HG02840 (cell line): Measurements from ENCODE around the gene NCF4.

Source experiments
- ATAC-seq: cut with Tn5 transposase; IDR thresholded peaks from one replicate; pipeline ENCODE4 v1.9.1; 2021; ENCODE audit warnings: mild to moderate bottlenecking, moderate library complexity, moderate number of reproducible peaks; ENCODE audit not compliant: unreplicated experiment, low FRiP score

The NCF4 gene

GRCh38 chr22:36863979-36864378 lies 3.2 kb downstream of the NCF4 start:
- no peak for ATAC-seq

DNA sequence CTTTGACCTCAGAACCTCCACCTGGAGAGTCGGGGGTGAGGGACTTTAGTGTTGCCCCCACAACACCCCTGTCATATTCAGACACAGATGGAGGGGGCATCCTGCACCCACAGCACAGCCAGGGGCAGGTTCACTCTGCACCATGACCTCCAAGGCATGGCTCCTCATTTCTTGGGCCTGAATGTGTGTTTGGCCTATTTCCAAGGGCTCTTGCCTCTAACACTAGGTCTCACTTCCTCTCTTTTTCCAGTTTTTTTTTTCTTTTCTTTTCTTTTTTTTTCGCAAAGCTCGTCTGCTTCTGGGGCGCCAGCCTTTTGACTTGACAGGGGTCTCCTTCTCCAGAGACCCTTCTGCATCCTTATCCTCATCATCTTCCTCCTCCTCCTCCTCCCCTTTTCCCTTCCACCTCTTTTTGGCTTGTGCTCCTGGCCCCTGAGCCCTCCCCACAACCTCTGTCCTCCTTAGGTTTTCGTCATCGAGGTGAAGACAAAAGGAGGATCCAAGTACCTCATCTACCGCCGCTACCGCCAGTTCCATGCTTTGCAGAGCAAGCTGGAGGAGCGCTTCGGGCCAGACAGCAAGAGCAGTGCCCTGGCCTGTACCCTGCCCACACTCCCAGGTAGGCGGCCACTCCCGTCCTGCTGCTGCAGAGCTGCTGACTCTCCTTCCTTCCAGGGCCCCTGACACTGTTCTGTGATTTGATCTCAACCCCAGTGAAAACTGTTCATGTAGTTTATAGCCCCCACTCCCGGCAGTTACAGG lies 3.8 kb downstream of the NCF4 start:
- ATAC-seq, result no peak

DNA sequence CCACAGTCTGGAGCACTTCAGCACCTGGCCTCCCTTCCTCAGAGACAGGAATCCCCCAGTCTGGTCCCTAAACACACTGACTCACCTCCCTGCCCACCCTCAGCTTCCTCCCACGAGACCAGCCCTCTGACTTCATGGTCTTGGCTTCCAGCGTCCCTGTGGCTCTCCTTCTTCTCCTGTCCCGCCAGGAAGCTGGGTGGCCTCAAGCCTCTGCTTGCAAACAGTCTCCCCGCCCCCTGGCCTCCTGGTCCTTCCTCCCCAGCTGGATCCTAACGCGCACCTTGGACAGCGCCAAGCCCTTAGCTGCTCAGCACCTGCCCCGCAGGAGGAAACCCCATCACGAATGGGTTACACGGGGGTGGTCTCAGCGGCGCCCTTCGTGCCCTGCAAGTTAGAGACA lies 4.5 kb downstream of the NCF4 start:
- ATAC-seq, result no peak

- no peak for ATAC-seq
Observed at GRCh38 chr22:36867695-36868094, 6.9 kb downstream of the NCF4 start.

- no peak for ATAC-seq
Observed at GRCh38 chr22:36868546-36869181, 7.9 kb downstream of the NCF4 start.

DNA sequence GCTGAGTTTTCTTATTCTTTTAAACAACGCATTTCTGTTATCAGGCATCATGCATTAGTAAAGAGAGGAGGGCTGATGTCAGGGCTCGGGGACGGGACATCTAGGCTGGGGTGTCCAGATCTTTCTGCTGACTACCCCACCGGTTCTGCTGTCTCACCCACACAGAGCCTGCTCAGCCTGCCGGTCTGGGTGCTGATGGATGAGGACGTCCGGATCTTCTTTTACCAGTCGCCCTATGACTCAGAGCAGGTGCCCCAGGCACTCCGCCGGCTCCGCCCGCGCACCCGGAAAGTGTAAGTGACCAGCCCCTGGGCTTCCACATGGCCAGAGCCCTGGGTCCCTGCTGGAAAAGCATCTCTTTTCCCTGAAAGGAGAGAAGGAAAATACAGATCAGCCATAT lies 9.4 kb downstream of the NCF4 start:
- no peak for ATAC-seq

DNA sequence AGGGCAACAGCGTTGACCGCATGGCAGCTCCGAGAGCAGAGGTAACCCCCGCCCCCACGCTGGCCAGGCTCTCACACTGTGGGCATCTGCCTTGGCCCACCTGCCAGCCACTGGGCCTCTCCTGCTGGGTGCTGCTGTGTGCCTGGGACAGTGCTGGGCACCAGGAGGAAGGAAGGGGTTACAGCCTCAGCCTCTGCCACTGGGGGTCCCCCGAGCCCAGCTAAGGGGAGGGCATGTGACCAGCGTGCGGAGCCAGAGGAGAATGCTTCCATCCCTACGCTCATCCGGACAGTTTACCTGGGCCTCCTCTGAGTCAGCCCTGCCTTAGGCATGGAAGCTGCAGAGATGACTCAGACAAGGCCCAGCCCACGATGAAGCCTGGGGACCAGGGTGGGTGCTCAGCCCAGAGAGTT lies 10.9 kb downstream of the NCF4 start:
- no peak for ATAC-seq

DNA sequence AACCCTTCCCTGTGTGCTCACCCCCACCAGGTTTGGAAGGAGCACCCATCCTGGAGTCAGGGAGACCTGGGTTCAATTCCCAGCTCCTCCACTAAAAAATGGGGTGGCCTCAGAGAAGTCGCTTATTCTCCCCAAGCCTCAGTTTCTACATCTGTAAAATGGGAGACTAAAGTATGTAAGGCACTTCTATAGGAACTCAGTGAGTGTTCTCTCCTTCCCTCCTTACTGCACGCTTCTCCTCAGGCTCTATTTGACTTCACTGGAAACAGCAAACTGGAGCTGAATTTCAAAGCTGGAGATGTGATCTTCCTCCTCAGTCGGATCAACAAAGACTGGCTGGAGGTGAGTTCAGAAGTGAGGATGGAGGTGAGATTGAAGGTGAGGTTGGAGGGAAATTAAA lies 11.3 kb downstream of the NCF4 start:
- no peak for ATAC-seq

GRCh38 chr22:36872866-36873498 lies 12.2 kb downstream of the NCF4 start:
- no peak for ATAC-seq

- peak; percentile 86 for ATAC-seq
Observed at GRCh38 chr22:36873614-36874308, 13.0 kb downstream of the NCF4 start.

- ATAC-seq, result no peak
Observed at GRCh38 chr22:36874309-36874696, 13.5 kb downstream of the NCF4 start.

- no peak for ATAC-seq
Observed at GRCh38 chr22:36874736-36875135, 13.9 kb downstream of the NCF4 start.

DNA sequence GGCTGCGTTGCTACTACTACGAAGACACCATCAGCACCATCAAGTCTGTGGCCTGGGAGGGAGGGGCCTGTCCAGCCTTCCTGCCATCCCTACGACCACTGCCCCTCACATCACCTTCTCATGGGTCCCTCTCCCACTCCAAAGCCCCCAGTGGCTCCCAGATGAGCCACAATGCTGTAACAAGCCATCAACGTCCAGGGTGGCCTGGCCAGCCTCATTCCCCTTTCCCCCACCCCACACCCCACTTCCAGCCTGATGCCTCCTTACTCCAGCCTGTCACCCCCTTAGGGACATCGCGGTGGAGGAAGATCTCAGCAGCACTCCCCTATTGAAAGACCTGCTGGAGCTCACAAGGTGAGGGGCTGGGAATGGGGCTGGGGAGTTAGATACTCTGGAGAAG lies 14.9 kb downstream of the NCF4 start:
- no peak for ATAC-seq

DNA sequence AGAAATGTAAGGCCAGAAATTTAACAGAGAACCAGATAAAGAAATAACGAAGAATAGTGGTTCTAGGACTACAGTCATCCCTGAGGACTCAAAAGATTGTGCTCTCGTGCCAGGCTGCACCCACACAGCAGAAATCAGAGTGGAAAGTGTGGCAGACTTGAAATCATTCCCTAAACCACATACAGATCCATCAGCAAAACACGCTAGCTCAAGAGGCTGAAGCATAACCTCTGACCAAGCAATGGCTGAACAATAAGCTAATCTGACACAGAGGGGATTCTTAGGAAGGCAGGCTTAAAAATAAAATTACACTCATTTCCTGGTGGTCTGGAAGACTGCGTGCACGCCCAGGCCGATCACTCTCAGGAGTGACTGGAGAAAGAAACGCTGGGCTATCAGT lies 19.0 kb downstream of the NCF4 start:
- ATAC-seq, result no peak

- no peak for ATAC-seq
Observed at GRCh38 chr22:36881504-36882245, 20.9 kb downstream of the NCF4 start.

DNA sequence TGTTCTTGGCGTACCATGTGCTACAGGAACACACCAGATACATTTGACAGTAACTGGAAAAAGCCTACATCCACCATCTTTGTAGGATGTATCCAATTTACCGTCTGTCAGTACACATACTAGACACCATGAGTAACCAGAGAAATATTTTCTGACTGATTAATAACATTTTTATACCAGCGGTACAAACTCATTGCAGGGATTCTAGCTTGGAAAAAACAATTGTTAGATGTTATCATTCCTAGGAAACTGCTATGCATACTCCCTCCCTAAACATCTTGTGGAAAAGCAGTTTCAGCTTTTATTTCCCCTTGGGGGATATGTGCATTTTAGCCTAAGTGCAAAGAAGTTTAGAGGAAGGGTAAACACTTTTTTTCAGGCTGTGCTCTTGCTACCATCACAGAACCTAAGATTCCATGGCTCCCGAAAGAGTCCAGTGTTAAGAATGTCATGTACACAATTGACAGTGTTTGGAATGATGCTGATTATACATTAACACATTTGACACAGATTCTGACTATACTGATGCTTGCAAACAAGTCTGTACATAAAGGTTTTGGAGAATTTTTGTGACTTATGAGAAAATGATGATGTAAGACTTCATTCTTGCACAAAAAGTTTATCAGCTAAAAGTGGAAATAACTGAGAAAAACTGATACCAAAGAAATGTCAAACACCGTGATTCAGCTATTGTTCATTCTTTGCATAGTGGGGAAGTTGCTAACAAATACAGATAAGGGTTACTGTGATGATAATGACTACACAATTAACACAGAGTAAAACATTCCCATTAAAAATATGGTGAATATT lies 23.7 kb downstream of the NCF4 start:
- ATAC-seq, result no peak

- no peak for ATAC-seq
Observed at GRCh38 chr22:36885474-36885873, 24.7 kb downstream of the NCF4 start.

DNA sequence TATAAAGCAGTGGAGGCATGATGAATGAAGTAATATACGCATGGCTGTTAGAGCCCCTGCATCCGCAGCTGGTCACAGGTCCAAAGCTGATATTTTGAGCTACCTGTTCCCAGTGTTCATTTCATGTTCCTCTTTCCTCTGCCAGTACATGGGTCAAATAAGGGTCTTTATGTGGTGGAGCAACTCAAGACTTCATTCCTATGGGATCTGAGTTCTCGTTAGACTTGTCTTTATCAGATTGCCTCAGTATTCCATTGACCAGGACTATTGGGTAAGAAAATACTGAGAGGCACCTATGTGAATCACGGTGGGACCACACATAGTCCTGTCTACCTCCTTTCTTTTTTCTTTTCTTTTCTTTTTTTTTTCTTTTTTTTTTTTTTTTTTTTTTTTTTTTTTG lies 25.2 kb downstream of the NCF4 start:
- no peak for ATAC-seq

DNA sequence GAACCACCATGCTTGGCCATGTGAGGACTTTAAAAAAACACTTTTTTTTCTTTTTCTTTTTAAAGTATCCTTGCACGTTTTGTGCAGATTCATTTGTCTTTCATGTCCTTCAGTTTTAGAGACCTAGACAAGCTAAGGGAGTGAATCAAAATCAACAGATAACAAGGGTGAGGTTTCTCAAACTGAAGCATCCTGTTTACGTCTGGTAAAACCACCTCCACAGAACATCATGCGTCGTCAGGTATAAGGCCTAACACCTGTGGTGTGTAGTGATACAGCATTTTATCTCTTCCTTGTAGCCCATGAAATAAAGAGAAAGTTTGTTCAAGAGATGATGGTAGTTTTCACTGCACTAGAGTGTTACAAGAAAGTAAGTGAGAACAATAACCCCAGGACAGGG lies 26.4 kb downstream of the NCF4 start:
- no peak for ATAC-seq

DNA sequence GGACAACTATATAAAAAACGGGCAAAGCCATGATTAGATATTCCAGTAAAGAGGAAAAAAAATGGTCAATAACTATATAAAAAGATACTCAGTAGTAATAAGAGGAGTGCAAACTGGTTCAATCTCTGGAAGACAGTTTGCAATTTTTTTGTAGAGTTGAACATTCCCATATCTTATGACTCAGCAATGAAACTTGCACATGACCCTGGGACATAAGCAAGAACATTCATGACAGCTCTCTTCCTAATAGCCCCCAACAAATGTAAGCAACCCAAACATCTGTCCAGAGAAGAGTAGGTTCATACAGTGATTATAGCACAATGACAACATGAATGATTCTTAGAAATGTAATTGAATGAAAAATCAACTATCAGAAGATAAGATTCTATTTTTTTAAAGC lies 30.8 kb downstream of the NCF4 start:
- no peak for ATAC-seq
